Gastroesophageal sphincter (tissue), 4 donors: ENCODE data around the gene ITGB2. TPM values are rescaled to one million over a fixed set of nuclear protein-coding genes. Genes with fewer than 3 reads are reported as not detected.
A peak's percentile ranks its signal among the peaks of the same experiment; 100 is the strongest.
"Not testable (repeated sequence)": the region's sequence is repeated elsewhere in the genome, so short reads cannot be mapped to it uniquely, and the experiment has no call there.

Source experiments
- ATAC-seq: fragments of 150-250 bp; one replicate; pipeline ENCODE4 v1.9.1; 2016; ENCODE audit warnings: mild to moderate bottlenecking, moderate library complexity
- H3K27ac ChIP-seq, 4 donors: fragments of 200-600 bp; sonication (generic) in 3 of 4; 1 replicate in 3 of 4; 2 replicates in 1 of 4; pipeline ENCODE4 v1.5.1; 2016 to 2019
- H3K27me3 ChIP-seq: fragments of 200-600 bp; sonication (generic); one replicate; pipeline ENCODE4 v1.5.1; 2019
- H3K36me3 ChIP-seq, 2 donors: fragments of 200-600 bp; sonication (generic); one replicate each; pipeline ENCODE4 v1.5.1; 2019; ENCODE audit warnings: control low read depth in 1 of 2
- H3K4me1 ChIP-seq, 3 donors: fragments of 200-600 bp; sonication (generic); 1 replicate in 2 of 3; 2 replicates in 1 of 3; pipeline ENCODE4 v1.5.1; 2016 to 2019; ENCODE audit warnings: control low read depth in 2 of 3
- H3K4me3 ChIP-seq, 2 donors: fragments of 200-600 bp; sonication (generic); one replicate each; pipeline ENCODE4 v1.5.1; 2019; ENCODE audit warnings: mild to moderate bottlenecking in 1 of 2, moderate library complexity in 1 of 2
- H3K9me3 ChIP-seq, 3 donors: fragments of 200-600 bp; sonication (generic); one replicate each; pipeline ENCODE4 v1.5.1; 2017 to 2019; ENCODE audit warnings: control low read depth in 2 of 3
- EP300 ChIP-seq: sonication (generic); formaldehyde crosslinking; IDR thresholded peaks from one replicate; pipeline ENCODE4 v1.6.1; 2017; ENCODE audit warnings: antibody characterized with exemption, mild to moderate bottlenecking
- POLR2A ChIP-seq, 2 donors: fragments of 450-650 bp; IDR thresholded peaks; one replicate each; pipeline ENCODE4 v1.6.1; 2017; ENCODE audit warnings: antibody characterized with exemption in 2 of 2, mild to moderate bottlenecking in 2 of 2, moderate library complexity in 1 of 2
- POLR2AphosphoS5 ChIP-seq: sonication (generic); formaldehyde crosslinking; IDR thresholded peaks from one replicate; pipeline ENCODE4 v1.6.1; 2017; ENCODE audit warnings: antibody characterized with exemption
- WGBS, 2 donors: methylation state at CpG; one replicate each; pipeline ENCODE4 v1.1.5; 2018; ENCODE audit warnings: low coverage in 1 of 2; 5-methylcytosine and 5-hydroxymethylcytosine counted together
- total RNA-seq, 4 donors: library from RNA; depleted of rRNA; stranded (reverse); fragments of >200 nt; gene quantifications; one replicate each; pipeline ENCODE4 v1.1.0, GENCODE V29; 2016
- TF ChIP-seq, protein P1 (sequence below), 4 experiments: fragments of 200-600 bp in 2 of 4; fragments of 450-650 bp in 2 of 4; sonication (generic) in 1 of 4; IDR thresholded peaks; one replicate each; pipeline ENCODE4 v1.5.1; 2017 to 2019; ENCODE audit warnings: antibody characterized with exemption in 4 of 4, mild to moderate bottlenecking in 2 of 4, moderate library complexity in 2 of 4

ITGB2 gene
- total RNA-seq, 4 donors from 2014 or later: 10.4 to 112 (median 41.4) TPM

DNA sequence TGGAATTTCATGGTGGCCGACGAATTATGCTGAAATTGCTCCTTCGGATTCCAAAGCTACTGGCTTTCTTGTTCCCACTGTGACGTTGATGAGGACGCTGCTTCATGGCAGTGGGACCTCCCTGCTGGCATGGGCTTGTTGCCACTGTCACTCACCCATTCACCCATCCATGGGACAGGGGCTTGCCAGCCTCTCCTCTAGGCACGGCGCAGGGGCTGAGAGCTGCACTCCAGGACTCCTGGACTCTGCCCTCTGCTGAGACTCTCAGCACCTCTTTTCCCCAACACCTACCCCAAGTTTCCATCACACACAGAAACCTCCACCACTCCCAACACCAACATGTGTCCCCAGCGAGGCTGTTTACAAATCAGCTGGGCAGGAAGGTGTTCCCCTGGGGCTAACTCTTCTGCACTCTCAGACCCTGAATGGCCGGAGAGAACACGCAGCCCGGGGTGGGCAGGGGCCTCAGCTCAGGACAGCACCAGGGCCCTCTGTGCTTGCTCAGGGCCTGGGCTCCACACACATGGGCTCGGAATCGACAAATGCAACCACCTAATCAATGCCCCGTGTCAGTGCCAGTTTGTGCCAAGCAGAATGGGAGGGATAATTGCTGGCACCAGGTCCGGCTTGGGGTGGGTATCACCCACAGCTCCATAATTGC, 3.1 kb downstream of the ITGB2 start:
- Histone ChIP-seq H3K27ac (no peak overlapping the region), H3K9me3 (no peaks in the 10 kb centered on the region), H3K36me3 (no peaks in the 10 kb centered on the region), H3K4me1 (peaks cover 0 to 9% (median 0%) of the 10 kb centered on the region in 3 donors), H3K27me3 (peaks cover 39% of the 10 kb centered on the region), H3K4me3 (no peak overlapping the region)
- TF ChIP-seq, protein P1, sequence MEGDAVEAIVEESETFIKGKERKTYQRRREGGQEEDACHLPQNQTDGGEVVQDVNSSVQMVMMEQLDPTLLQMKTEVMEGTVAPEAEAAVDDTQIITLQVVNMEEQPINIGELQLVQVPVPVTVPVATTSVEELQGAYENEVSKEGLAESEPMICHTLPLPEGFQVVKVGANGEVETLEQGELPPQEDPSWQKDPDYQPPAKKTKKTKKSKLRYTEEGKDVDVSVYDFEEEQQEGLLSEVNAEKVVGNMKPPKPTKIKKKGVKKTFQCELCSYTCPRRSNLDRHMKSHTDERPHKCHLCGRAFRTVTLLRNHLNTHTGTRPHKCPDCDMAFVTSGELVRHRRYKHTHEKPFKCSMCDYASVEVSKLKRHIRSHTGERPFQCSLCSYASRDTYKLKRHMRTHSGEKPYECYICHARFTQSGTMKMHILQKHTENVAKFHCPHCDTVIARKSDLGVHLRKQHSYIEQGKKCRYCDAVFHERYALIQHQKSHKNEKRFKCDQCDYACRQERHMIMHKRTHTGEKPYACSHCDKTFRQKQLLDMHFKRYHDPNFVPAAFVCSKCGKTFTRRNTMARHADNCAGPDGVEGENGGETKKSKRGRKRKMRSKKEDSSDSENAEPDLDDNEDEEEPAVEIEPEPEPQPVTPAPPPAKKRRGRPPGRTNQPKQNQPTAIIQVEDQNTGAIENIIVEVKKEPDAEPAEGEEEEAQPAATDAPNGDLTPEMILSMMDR (IDR thresholded peaks at IDR 0.05): no peak
- TF ChIP-seq POLR2AphosphoS5: no peak
- no peak for TF ChIP-seq EP300
- TF ChIP-seq POLR2A (IDR thresholded peaks at IDR 0.05): no peak
- no peak for ATAC-seq
- WGBS, 2 donors: 46% methylated on average over 5 of the region's 15 CpGs; no CpG with 5 or more reads in 1 of the 2 donors

DNA sequence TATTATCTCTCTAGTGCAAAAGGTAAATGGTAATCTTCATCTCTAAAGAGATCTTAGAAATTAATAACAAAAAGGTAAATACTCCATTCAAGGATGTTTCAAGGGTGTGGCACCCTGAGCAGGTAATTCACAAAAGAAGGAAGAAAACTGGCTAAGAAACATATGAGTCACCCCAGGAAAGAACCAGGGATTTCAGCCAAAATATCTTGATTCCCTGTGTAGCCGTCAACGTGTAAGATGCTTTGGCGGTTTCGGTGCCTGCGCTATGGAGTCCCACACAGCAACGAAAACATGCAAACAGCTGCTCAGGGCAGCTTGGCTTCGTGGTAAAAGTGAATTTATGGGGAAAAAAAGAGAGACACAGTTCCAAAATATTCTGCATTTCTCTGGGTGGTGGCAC, 3.7 kb downstream of the ITGB2 start:
- WGBS, 2 donors: 68 to 79% methylated on average over 7 of the region's 7 CpGs
- ATAC-seq: no peak
- peaks cover 0 to 12% (median 0%) of the 10 kb centered on the region in 3 donors for H3K4me1 ChIP-seq
- no peaks in the 10 kb centered on the region for H3K36me3 ChIP-seq
- H3K27ac ChIP-seq: no peak overlapping the region
- no peaks in the 10 kb centered on the region for H3K9me3 ChIP-seq
- H3K4me3 ChIP-seq: no peak overlapping the region
- TF ChIP-seq POLR2AphosphoS5 (no peak), EP300 (no peak), POLR2A (IDR thresholded peaks at IDR 0.05) (no peak)
- TF ChIP-seq, protein P1 (IDR thresholded peaks at IDR 0.05): no peak
- H3K27me3 ChIP-seq: peaks cover 39% of the 10 kb centered on the region

DNA sequence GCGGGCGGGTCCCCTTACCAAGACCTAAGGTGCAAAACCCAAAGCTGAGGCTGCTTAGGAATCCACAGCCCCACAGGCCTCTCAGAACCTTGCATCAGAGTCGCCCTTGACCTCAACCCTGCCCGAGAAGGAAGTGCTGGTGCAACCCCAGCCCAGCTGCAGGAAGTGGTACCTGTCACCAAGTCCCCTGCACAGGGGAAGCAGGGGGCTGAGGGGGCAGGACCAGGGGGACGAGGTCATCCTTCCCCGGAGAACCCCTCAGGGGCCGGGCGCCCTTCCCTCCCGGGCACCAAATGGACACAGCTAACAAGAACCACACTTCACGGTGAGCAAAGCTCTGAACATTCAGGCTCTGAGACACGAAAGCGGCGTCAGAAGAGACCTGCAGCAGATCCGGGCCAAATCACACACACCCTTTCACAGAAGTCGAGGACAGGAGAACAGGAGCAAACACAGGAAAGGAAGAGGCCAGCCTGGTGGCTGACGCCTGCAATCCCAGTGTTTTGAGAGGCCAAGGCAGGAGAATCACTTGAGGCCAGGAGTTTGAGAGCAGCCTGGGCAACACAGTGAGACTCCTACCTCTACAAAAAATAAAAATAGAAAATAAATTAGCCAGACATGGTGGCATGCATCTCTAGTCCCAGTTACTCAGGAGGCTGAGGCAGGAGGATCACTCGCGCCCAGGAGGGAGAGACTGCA, 6.4 kb downstream of the ITGB2 start:
- Histone ChIP-seq H3K4me1 (peaks cover 0 to 33% (median 0%) of the 10 kb centered on the region in 3 donors), H3K4me3 (no peak overlapping the region), H3K27me3 (peaks cover 15% of the 10 kb centered on the region), H3K36me3 (no peaks in the 10 kb centered on the region), H3K9me3 (no peaks in the 10 kb centered on the region), H3K27ac (peak overlapping the region in 1 of 4 donors; percentile 2)
- no peak for TF ChIP-seq POLR2AphosphoS5
- no peak for TF ChIP-seq POLR2A (IDR thresholded peaks at IDR 0.05)
- TF ChIP-seq, protein P1 (IDR thresholded peaks at IDR 0.05): no peak
- TF ChIP-seq EP300: no peak
- 43 to 80% methylated on average over 6 to 8 of the region's 18 CpGs for WGBS, 2 donors
- no peak for ATAC-seq

DNA sequence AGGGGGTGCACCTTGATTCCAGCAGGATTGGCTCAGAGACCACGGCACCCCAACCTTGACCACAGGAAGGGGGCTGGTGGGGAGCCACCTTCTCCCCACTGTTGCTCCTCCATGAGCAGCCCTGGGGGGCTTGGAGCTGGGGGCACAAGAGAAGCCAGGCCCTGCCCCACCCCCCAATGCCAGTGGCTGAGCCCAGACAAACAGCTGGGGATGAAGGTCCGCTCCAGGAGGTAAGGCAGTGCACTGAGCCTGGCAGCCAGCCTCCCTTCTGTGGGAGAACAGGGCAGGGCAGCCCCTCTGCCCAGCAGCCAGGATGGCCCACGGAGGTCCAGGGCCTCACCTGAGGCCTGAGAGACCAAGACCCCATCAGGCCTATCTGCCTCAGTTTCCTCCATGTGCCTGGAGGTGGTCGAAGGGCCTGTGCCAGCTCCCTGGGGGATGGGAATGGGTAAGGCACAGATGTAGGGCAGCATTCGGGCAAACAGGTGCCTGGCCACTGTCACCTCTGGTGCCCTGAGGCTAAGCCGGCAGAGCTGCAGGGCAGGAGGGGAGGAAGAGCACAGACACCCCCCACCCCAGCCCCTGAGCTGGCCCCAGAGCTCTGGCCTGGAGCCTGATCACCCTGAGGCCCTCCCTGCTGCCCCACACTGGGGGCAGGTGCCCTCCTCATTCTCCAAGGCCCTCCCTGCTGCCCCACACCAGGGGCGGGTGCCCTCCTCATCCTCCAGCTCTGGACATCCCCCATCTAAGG, 7.1 kb downstream of the ITGB2 start:
- Histone ChIP-seq H3K4me3 (no peak overlapping the region), H3K27me3 (peaks cover 10% of the 10 kb centered on the region), H3K36me3 (no peaks in the 10 kb centered on the region), H3K27ac (peak overlapping the region in 1 of 4 donors; percentile 4), H3K4me1 (peaks cover 0 to 41% (median 5%) of the 10 kb centered on the region in 3 donors), H3K9me3 (no peaks in the 10 kb centered on the region)
- no CpG with 5 or more reads among the region's 7 CpGs for WGBS, 2 donors
- no peak for ATAC-seq
- TF ChIP-seq POLR2A (IDR thresholded peaks at IDR 0.05): no peak
- TF ChIP-seq EP300: no peak
- TF ChIP-seq POLR2AphosphoS5: no peak
- TF ChIP-seq, protein P1 (IDR thresholded peaks at IDR 0.05): no peak

DNA sequence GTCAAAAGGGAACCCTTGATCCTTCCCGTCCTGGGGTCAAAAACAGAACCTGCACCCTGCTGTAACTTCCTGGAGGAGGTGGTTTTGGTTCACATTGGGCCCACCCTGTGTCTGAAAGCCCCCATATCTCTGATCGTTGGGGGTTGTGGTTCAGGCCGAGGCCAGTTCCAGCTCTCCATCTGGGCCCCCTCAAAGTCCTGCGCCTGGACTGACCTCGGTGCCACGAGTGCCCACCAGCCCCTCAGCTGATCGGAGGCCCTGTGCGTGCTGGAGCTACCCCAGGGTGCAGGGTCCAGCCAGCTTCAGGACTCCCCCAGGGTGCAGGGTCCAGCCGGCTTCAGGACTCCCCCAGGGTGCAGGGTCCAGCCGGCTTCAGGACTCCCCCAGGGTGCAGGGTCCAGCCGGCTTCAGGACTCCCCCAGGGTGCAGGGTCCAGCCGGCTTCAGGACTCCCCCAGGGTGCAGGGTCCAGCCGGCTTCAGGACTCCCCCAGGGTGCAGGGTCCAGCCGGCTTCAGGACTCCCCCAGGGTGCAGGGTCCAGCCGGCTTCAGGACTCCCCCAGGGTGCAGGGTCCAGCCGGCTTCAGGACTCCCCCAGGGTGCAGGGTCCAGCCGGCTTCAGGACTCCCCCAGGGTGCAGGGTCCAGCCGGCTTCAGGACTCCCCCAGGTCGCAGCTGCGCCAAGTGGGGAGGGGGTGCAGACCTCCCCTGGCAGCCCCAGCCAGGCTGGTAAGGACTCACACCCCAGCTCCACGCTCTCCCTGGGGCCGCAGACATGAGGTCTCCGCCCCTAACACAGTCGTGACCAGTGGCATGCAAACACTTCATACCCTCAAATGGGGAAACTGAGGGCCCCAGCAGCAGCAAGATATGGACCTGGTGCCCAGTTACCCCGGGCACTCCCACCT, 7.9 kb downstream of the ITGB2 start:
- H3K9me3 ChIP-seq, ATAC-seq, H3K4me3 ChIP-seq, H3K27me3 ChIP-seq, H3K36me3 ChIP-seq: not testable (repeated sequence)
- WGBS, 2 donors: 67% methylated on average over 4 of the region's 25 CpGs; no CpG with 5 or more reads in 1 of the 2 donors
- Histone ChIP-seq H3K4me1 (peaks cover 0 to 49% (median 6%) of the 10 kb centered on the region in 3 donors), H3K27ac (peak overlapping the region in 1 of 4 donors; percentile 85)
